ENCODE results near the gene KIAA0513.

- TF ChIP-seq, protein P1, sequence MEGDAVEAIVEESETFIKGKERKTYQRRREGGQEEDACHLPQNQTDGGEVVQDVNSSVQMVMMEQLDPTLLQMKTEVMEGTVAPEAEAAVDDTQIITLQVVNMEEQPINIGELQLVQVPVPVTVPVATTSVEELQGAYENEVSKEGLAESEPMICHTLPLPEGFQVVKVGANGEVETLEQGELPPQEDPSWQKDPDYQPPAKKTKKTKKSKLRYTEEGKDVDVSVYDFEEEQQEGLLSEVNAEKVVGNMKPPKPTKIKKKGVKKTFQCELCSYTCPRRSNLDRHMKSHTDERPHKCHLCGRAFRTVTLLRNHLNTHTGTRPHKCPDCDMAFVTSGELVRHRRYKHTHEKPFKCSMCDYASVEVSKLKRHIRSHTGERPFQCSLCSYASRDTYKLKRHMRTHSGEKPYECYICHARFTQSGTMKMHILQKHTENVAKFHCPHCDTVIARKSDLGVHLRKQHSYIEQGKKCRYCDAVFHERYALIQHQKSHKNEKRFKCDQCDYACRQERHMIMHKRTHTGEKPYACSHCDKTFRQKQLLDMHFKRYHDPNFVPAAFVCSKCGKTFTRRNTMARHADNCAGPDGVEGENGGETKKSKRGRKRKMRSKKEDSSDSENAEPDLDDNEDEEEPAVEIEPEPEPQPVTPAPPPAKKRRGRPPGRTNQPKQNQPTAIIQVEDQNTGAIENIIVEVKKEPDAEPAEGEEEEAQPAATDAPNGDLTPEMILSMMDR (IDR thresholded peaks at IDR 0.05), result no peak
- no peak for TF ChIP-seq POLR2A (IDR thresholded peaks at IDR 0.05)
These were observed 1.6 kb upstream of the KIAA0513 start for GRCh38 chr16:85025781-85026653.

Measured in heart left ventricle (tissue), 13 donors.